ENCODE results near the gene MFN1. TPM values are rescaled to one million over a fixed set of nuclear protein-coding genes. Genes with fewer than 3 reads are reported as not detected.
A peak's percentile ranks its signal among the peaks of the same experiment; 100 is the strongest.

Gene MFN1
- total and polyA plus RNA-seq, 7 donors, result 8.6 to 42.1 (median 27.6) TPM

- peaks cover 0 to 71% (median 24%) of the 10 kb centered on the region in 4 donors for H3K36me3 ChIP-seq
- TF ChIP-seq EP300 (IDR thresholded peaks at IDR 0.05), result no peak
- no peaks in the 10 kb centered on the region for H3K9me3 ChIP-seq
- H3K4me3 ChIP-seq, result no peak overlapping the region
- H3K27ac ChIP-seq, result no peak overlapping the region
- DNase-seq, result no peak
- intact Hi-C loops (cut with DNase I), result no loop called here
- H3K4me1 ChIP-seq, result no peaks in the 10 kb centered on the region
- WGBS, 2 donors, result 91 to 100% methylated on average over 1 of the region's 1 CpG
- no peaks in the 10 kb centered on the region for H3K27me3 ChIP-seq
These were observed 22.1 kb downstream of the MFN1 start for GRCh38 chr3:179369621-179370020.

- intact Hi-C loops (cut with DNase I), result no loop called here
- Histone ChIP-seq H3K4me3 (no peak overlapping the region), H3K36me3 (peaks cover 2 to 71% (median 7%) of the 10 kb centered on the region in 4 donors), H3K9me3 (no peaks in the 10 kb centered on the region), H3K27ac (no peak overlapping the region), H3K4me1 (no peaks in the 10 kb centered on the region), H3K27me3 (no peaks in the 10 kb centered on the region)
- TF ChIP-seq EP300 (IDR thresholded peaks at IDR 0.05) (no peak), POLR2A (IDR thresholded peaks at IDR 0.05) (no peak), POLR2AphosphoS5 (IDR thresholded peaks at IDR 0.05) (no peak), CTCF (IDR thresholded peaks at IDR 0.05) (no peak)
- no peak for DNase-seq
- 97 to 99% methylated on average over 6 of the region's 6 CpGs for WGBS, 2 donors
These were observed 26.4 kb downstream of the MFN1 start for GRCh38 chr3:179373938-179374337.

GRCh38 chr3:179375091-179375999, 27.8 kb downstream of the MFN1 start:
- intact Hi-C loops (cut with DNase I), result no loop called here
- no peak overlapping the region for H3K4me3 ChIP-seq
- DNase-seq, result no peak
- H3K36me3 ChIP-seq, result peaks cover 5 to 73% (median 11%) of the 10 kb centered on the region in 4 donors
- WGBS, 2 donors, result 92% methylated on average over 12 of the region's 12 CpGs
- TF ChIP-seq EP300 (IDR thresholded peaks at IDR 0.05) (no peak), POLR2A (IDR thresholded peaks at IDR 0.05) (no peak), CTCF (IDR thresholded peaks at IDR 0.05) (no peak), POLR2AphosphoS5 (IDR thresholded peaks at IDR 0.05) (no peak)
- no peak overlapping the region for H3K27ac ChIP-seq
- H3K27me3 ChIP-seq, result no peaks in the 10 kb centered on the region
- no peaks in the 10 kb centered on the region for H3K4me1 ChIP-seq
- no peaks in the 10 kb centered on the region for H3K9me3 ChIP-seq

- Histone ChIP-seq H3K4me3 (no peak overlapping the region), H3K4me1 (no peaks in the 10 kb centered on the region), H3K36me3 (peaks cover 6 to 74% (median 14%) of the 10 kb centered on the region in 4 donors), H3K27me3 (no peaks in the 10 kb centered on the region), H3K27ac (no peak overlapping the region), H3K9me3 (no peaks in the 10 kb centered on the region)
- 85 to 95% methylated on average over 1 of the region's 1 CpG for WGBS, 2 donors
- intact Hi-C loops (cut with DNase I), result no loop called here
- no peak for DNase-seq
- no peak for TF ChIP-seq EP300 (IDR thresholded peaks at IDR 0.05)
- no peak for TF ChIP-seq POLR2A (IDR thresholded peaks at IDR 0.05)
- TF ChIP-seq CTCF (IDR thresholded peaks at IDR 0.05), result no peak
- no peak for TF ChIP-seq POLR2AphosphoS5 (IDR thresholded peaks at IDR 0.05)
These were observed 29.0 kb downstream of the MFN1 start for GRCh38 chr3:179376474-179376873.

GRCh38 chr3:179391906-179392305, 44.4 kb downstream of the MFN1 start:
- Histone ChIP-seq H3K27ac (peak overlapping the region in 1 of 4 donors; percentile 42), H3K36me3 (peaks cover 12 to 66% (median 19%) of the 10 kb centered on the region in 4 donors), H3K4me3 (no peak overlapping the region)

More at GRCh38 chr3:179391906-179392305, 44.4 kb downstream of the MFN1 start:
- intact Hi-C loops (cut with DNase I), result no loop called here
- H3K9me3 ChIP-seq, result no peaks in the 10 kb centered on the region
- TF ChIP-seq EP300 (IDR thresholded peaks at IDR 0.05) (no peak), CTCF (IDR thresholded peaks at IDR 0.05) (no peak), POLR2AphosphoS5 (IDR thresholded peaks at IDR 0.05) (no peak)
- H3K27me3 ChIP-seq, result no peaks in the 10 kb centered on the region
- no peaks in the 10 kb centered on the region for H3K4me1 ChIP-seq
- no peak for DNase-seq
- 80 to 89% methylated on average over 1 of the region's 1 CpG for whole genome bisulfite sequencing, 2 donors
